ENCODE results near the gene SYNGR3. TPM values are rescaled to one million over a fixed set of nuclear protein-coding genes. Genes with fewer than 3 reads are reported as not detected.

The SYNGR3 gene
- total RNA-seq, 1 experiment from 2014 or later: 3.6 TPM

DNA sequence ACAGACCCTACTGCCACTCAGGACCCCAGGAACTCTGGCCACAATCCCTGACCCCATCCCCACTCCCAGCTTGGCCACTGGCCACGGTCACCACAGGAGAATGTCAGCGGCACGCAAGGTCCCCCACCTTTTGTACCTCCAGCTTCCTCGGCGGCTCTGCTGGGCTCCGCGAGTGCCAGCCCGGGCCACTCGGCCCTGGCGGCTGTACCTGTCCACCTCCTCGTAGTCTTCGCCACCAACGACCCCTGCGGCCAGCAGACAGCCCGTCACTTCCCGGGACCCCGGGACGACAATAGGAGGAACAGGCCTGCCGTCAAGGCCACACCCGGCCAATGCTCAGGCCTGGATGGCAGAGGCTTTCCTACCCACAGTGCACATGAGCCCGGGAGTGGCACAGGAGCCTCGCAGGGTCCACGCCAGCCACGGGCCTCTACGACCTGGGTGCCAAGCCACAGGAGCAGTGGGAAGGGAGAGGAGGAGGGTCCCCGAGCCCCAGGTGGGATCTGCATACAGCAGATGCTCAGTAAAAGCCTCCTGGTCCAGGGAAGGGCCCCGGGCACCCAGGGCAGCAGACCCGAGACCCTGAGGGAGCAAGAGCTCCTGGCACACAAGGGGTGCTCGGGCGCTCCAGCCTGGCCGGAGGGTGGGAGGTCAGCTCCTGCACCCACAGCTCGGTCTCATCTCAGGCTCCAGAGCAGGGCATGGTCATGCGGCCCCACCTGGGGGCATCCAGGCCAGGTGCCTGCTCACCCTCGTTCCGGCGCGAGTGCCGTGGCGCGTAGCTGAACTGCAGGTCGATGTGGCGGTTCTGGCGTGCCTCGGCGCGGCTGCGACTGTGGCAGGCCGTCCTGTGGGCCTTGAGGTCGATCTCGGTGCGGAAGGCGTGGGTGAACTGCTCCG lies 11.9 kb downstream of the SYNGR3 start:
- peaks cover 18% of the 10 kb centered on the region for H3K4me1 Mint-ChIP-seq (ENCODE audit: low read depth, unreplicated experiment)
- no peaks in the 10 kb centered on the region for H3K9me3 Mint-ChIP-seq (ENCODE audit: low read depth, unreplicated experiment)
- H3K27ac Mint-ChIP-seq (ENCODE audit: unreplicated experiment): no peak overlapping the region
- CTCF ChIA-PET: interaction anchor here (0.6 to 1.5 kb wide), 2 partner anchors 16 to 25 kb away, joined by 3 read pairs; no protein-coding TSS in a partner anchor
- H3K36me3 Mint-ChIP-seq (ENCODE audit: insufficient read depth, unreplicated experiment): peaks cover 46% of the 10 kb centered on the region
- intact Hi-C loops (cut with micrococcal nuclease; ENCODE audit: unreplicated experiment): no loop called here
- no peaks in the 10 kb centered on the region for H3K27me3 Mint-ChIP-seq (ENCODE audit: unreplicated experiment)
- H3K4me3 Mint-ChIP-seq (ENCODE audit: low read depth, unreplicated experiment): no peak overlapping the region
- BruUV-seq (replicated peaks): no TSS peak
- DNase-seq: no peak
- TF ChIP-seq, protein P1, sequence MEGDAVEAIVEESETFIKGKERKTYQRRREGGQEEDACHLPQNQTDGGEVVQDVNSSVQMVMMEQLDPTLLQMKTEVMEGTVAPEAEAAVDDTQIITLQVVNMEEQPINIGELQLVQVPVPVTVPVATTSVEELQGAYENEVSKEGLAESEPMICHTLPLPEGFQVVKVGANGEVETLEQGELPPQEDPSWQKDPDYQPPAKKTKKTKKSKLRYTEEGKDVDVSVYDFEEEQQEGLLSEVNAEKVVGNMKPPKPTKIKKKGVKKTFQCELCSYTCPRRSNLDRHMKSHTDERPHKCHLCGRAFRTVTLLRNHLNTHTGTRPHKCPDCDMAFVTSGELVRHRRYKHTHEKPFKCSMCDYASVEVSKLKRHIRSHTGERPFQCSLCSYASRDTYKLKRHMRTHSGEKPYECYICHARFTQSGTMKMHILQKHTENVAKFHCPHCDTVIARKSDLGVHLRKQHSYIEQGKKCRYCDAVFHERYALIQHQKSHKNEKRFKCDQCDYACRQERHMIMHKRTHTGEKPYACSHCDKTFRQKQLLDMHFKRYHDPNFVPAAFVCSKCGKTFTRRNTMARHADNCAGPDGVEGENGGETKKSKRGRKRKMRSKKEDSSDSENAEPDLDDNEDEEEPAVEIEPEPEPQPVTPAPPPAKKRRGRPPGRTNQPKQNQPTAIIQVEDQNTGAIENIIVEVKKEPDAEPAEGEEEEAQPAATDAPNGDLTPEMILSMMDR (IDR thresholded peaks at IDR 0.05; ENCODE audit: unreplicated experiment): no peak

- intact Hi-C loops (cut with micrococcal nuclease; ENCODE audit: unreplicated experiment): no loop called here
- Mint-ChIP-seq H3K27ac (ENCODE audit: unreplicated experiment) (no peak overlapping the region), H3K4me1 (ENCODE audit: low read depth, unreplicated experiment) (peaks cover 26% of the 10 kb centered on the region), H3K4me3 (ENCODE audit: low read depth, unreplicated experiment) (no peak overlapping the region), H3K27me3 (ENCODE audit: unreplicated experiment) (no peaks in the 10 kb centered on the region), H3K36me3 (ENCODE audit: insufficient read depth, unreplicated experiment) (peaks cover 41% of the 10 kb centered on the region), H3K9me3 (ENCODE audit: low read depth, unreplicated experiment) (no peaks in the 10 kb centered on the region)
- no TSS peak for BruUV-seq (replicated peaks)
- no peak for DNase-seq
- TF ChIP-seq, protein P1 (IDR thresholded peaks at IDR 0.05; ENCODE audit: unreplicated experiment): no peak
- CTCF ChIA-PET: interaction anchor here (0.6 to 2.0 kb wide), 5 partner anchors 10 to 151 kb away, joined by 3 to 7 read pairs (median 4); no protein-coding TSS in a partner anchor
Observed at GRCh38 chr16:2002406-2003230, 12.8 kb downstream of the SYNGR3 start.

GRCh38 chr16:2003231-2003826 lies 13.6 kb downstream of the SYNGR3 start:
- TF ChIP-seq, protein P1 (IDR thresholded peaks at IDR 0.05; ENCODE audit: unreplicated experiment): no peak
- Mint-ChIP-seq H3K4me1 (ENCODE audit: low read depth, unreplicated experiment) (peaks cover 33% of the 10 kb centered on the region), H3K4me3 (ENCODE audit: low read depth, unreplicated experiment) (no peak overlapping the region), H3K36me3 (ENCODE audit: insufficient read depth, unreplicated experiment) (peaks cover 42% of the 10 kb centered on the region), H3K27ac (ENCODE audit: unreplicated experiment) (no peak overlapping the region), H3K9me3 (ENCODE audit: low read depth, unreplicated experiment) (no peaks in the 10 kb centered on the region), H3K27me3 (ENCODE audit: unreplicated experiment) (no peaks in the 10 kb centered on the region)
- DNase-seq: no peak
- intact Hi-C loops (cut with micrococcal nuclease; ENCODE audit: unreplicated experiment): no loop called here
- BruUV-seq (replicated peaks): no TSS peak
- CTCF ChIA-PET: interaction anchor here (0.6 to 2.0 kb wide), 9 partner anchors 8 to 150 kb away, joined by 3 to 11 read pairs (median 4); no protein-coding TSS in a partner anchor
